LNCAP (cell line): ENCODE data around the gene TBXAS1.

Experiments
- CTCF ChIP-seq: fragments of 450-650 bp; IDR thresholded peaks from 2 replicates; pipeline ENCODE4 v1.5.1; 2017; ENCODE audit warnings: mild to moderate bottlenecking

TBXAS1 gene

GRCh38 chr7:139861803-139862202 is 32.7 kb downstream of the TBXAS1 start:
- TF ChIP-seq CTCF, result no peak

- no peak for TF ChIP-seq CTCF
These were observed 37.2 kb downstream of the TBXAS1 start for GRCh38 chr7:139866047-139866837.

DNA sequence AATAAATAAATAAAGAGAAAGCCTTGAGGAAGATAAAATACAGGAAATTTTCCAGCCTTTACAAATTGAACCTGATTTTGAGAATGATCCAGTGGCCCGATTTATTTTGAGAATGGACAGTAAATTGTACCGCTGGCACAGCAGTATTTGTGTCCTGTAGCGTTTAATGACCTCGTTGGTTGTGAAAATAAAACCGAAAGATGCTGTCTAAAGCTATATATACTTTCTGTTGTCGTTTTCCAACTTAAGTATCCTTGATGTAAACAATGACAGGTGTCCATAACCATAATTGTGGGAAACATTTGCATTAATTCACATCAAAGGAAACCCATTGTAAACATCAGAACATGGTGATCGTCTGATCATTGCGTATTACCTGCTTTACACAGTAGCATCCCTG is 38.8 kb downstream of the TBXAS1 start:
- TF ChIP-seq CTCF, result no peak

- no peak for TF ChIP-seq CTCF
These were observed 40.8 kb downstream of the TBXAS1 start for GRCh38 chr7:139869886-139870285.

GRCh38 chr7:139870380-139870779 is 41.3 kb downstream of the TBXAS1 start:
- no peak for TF ChIP-seq CTCF

GRCh38 chr7:139871331-139871730 is 42.3 kb downstream of the TBXAS1 start:
- TF ChIP-seq CTCF, result no peak

- TF ChIP-seq CTCF, result no peak
These were observed 42.8 kb downstream of the TBXAS1 start for GRCh38 chr7:139871820-139872219.
